Raji (cell line): Measurements from ENCODE around the gene NCOA1.

Source experiments
- POLR2A ChIP-seq: IDR thresholded peaks from 2 replicates; pipeline ENCODE4 v1.6.1; 2011; ENCODE audit warnings: low read depth, low read length, control low read depth; ENCODE audit not compliant: insufficient read depth

Gene NCOA1

GRCh38 chr2:24542269-24542872, 51.3 kb downstream of the NCOA1 start:
- TF ChIP-seq POLR2A = no peak

GRCh38 chr2:24543252-24543651, 52.2 kb downstream of the NCOA1 start:
- no peak for TF ChIP-seq POLR2A

GRCh38 chr2:24544456-24545115, 53.5 kb downstream of the NCOA1 start:
- no peak for TF ChIP-seq POLR2A

GRCh38 chr2:24546669-24547068, 55.6 kb downstream of the NCOA1 start:
- TF ChIP-seq POLR2A = no peak

GRCh38 chr2:24548058-24548457, 57.0 kb downstream of the NCOA1 start:
- TF ChIP-seq POLR2A = no peak

- no peak for TF ChIP-seq POLR2A
Observed at GRCh38 chr2:24551016-24551415, 60.0 kb downstream of the NCOA1 start.

GRCh38 chr2:24552836-24553235, 61.8 kb downstream of the NCOA1 start:
- no peak for TF ChIP-seq POLR2A

- no peak for TF ChIP-seq POLR2A
Observed at GRCh38 chr2:24558781-24559472, 67.9 kb downstream of the NCOA1 start.

GRCh38 chr2:24559473-24560113, 68.5 kb downstream of the NCOA1 start:
- TF ChIP-seq POLR2A = no peak

- TF ChIP-seq POLR2A = no peak
Observed at GRCh38 chr2:24565537-24565936, 74.5 kb downstream of the NCOA1 start.

GRCh38 chr2:24566209-24566608, 75.2 kb downstream of the NCOA1 start:
- TF ChIP-seq POLR2A = no peak

- TF ChIP-seq POLR2A = no peak
Observed at GRCh38 chr2:24566630-24567029, 75.6 kb downstream of the NCOA1 start.

GRCh38 chr2:24568551-24568950, 77.5 kb downstream of the NCOA1 start:
- no peak for TF ChIP-seq POLR2A

GRCh38 chr2:24570225-24570624, 79.2 kb downstream of the NCOA1 start:
- TF ChIP-seq POLR2A = no peak

- no peak for TF ChIP-seq POLR2A
Observed at GRCh38 chr2:24571828-24572442, 80.9 kb downstream of the NCOA1 start.

- no peak for TF ChIP-seq POLR2A
Observed at GRCh38 chr2:24576146-24576545, 85.1 kb downstream of the NCOA1 start.

- no peak for TF ChIP-seq POLR2A
Observed at GRCh38 chr2:24576617-24577016, 85.6 kb downstream of the NCOA1 start.
